GM23338 (cell line): ENCODE measurements around the gene POU6F1. TPM values are rescaled to one million over a fixed set of nuclear protein-coding genes. Genes with fewer than 3 reads are reported as not detected.
A peak's percentile ranks its signal among the peaks of the same experiment; 100 is the strongest.

Experiments used
- ATAC-seq: fragments of 200-7000 bp; cut with Tn5 transposase; 3 replicates; pipeline ENCODE4 v1.9.1; 2020
- DNase-seq: peaks from one replicate; pipeline ENCODE4 v3.0.0-alpha.2; 2015; ENCODE audit warnings: low spot score
- H2AFZ ChIP-seq: fragments of 200-600 bp; sonication (generic); 2 replicates; pipeline ENCODE4 v1.8.0; 2016; ENCODE audit warnings: antibody characterized with exemption, mild to moderate bottlenecking, moderate library complexity
- H3F3A ChIP-seq: fragments of 200-600 bp; sonication (generic); replicated peaks from 2 replicates; pipeline ENCODE4 v1.8.0; 2017; ENCODE audit warnings: antibody characterized with exemption, mixed run types, low read depth
- H3K27ac ChIP-seq: fragments of 200-600 bp; sonication (generic); 2 replicates; pipeline ENCODE4 v1.6.1; 2016; ENCODE audit warnings: low read depth
- H3K27me3 ChIP-seq: fragments of 200-600 bp; sonication (generic); 2 replicates; pipeline ENCODE4 v1.8.0; 2016; ENCODE audit warnings: mild to moderate bottlenecking, mixed run types, moderate library complexity; ENCODE audit not compliant: insufficient read depth
- H3K36me3 ChIP-seq: fragments of 200-600 bp; sonication (generic); 2 replicates; pipeline ENCODE4 v1.8.0; 2016; ENCODE audit warnings: mild to moderate bottlenecking; ENCODE audit not compliant: insufficient read depth
- H3K4me1 ChIP-seq: fragments of 200-600 bp; sonication (generic); 2 replicates; pipeline ENCODE4 v1.8.0; 2016; ENCODE audit warnings: mild to moderate bottlenecking, moderate library complexity; ENCODE audit not compliant: insufficient read depth
- H3K4me2 ChIP-seq: fragments of 200-600 bp; sonication (generic); 2 replicates; pipeline ENCODE4 v1.7.1; 2017; ENCODE audit warnings: mixed run types
- H3K4me3 ChIP-seq: fragments of 200-600 bp; sonication (generic); 2 replicates; pipeline ENCODE4 v1.6.1; 2016; ENCODE audit warnings: mixed run types
- H3K79me2 ChIP-seq: fragments of 200-600 bp; sonication (generic); replicated peaks from 2 replicates; pipeline ENCODE4 v1.8.0; 2017; ENCODE audit warnings: mild to moderate bottlenecking; ENCODE audit not compliant: insufficient read depth
- H3K9me2 ChIP-seq: fragments of 200-600 bp; sonication (generic); 2 replicates; pipeline ENCODE4 v1.8.0; 2017; ENCODE audit not compliant: insufficient read depth
- H4K20me1 ChIP-seq: fragments of 200-600 bp; sonication (generic); replicated peaks from 2 replicates; pipeline ENCODE4 v1.8.0; 2017; ENCODE audit warnings: mild to moderate bottlenecking; ENCODE audit not compliant: insufficient read depth
- H3K27ac Mint-ChIP-seq: 2 replicates; pipeline ENCODE4 v1.8.0; 2020; ENCODE audit warnings: inconsistent platforms, mild to moderate bottlenecking, moderate library complexity, mixed read lengths
- H3K27me3 Mint-ChIP-seq: 3 replicates; pipeline ENCODE4 v1.8.0; 2022; ENCODE audit warnings: low read depth, mild to moderate bottlenecking, moderate library complexity, mixed read lengths, inconsistent platforms; ENCODE audit not compliant: insufficient read depth, poor library complexity
- H3K36me3 Mint-ChIP-seq: 3 replicates; pipeline ENCODE4 v1.8.0; 2021; ENCODE audit warnings: low read depth, mild to moderate bottlenecking, inconsistent platforms, moderate library complexity, mixed read lengths
- H3K4me1 Mint-ChIP-seq: 3 replicates; pipeline ENCODE4 v1.8.0; 2020; ENCODE audit warnings: mild to moderate bottlenecking, inconsistent platforms, mixed read lengths
- H3K4me3 Mint-ChIP-seq: 3 replicates; pipeline ENCODE4 v1.8.0; 2021; ENCODE audit warnings: moderate library complexity, mild to moderate bottlenecking, inconsistent platforms, mixed read lengths
- H3K9me3 Mint-ChIP-seq: 3 replicates; pipeline ENCODE4 v1.8.0; 2020; ENCODE audit warnings: moderate library complexity, mild to moderate bottlenecking, inconsistent platforms, mixed read lengths
- CREB1 ChIP-seq: fragments of 250-450 bp; sonication (Bioruptor Pico); IDR thresholded peaks from 2 replicates; pipeline ENCODE4 v1.5.0; 2020; ENCODE audit warnings: low read depth, mild to moderate bottlenecking, moderate library complexity
- CTCF ChIP-seq, 2 experiments: fragments of 200-600 bp in 1 of 2; sonication (generic) in 1 of 2; conservative IDR thresholded peaks; 2 replicates each; pipeline versions ENCODE4 v1.5.1 to v1.6.1; 2016 to 2017; ENCODE audit warnings: antibody characterized with exemption in 2 of 2, low read depth in 2 of 2, mild to moderate bottlenecking in 2 of 2, moderate library complexity in 1 of 2
- ETS1 ChIP-seq: IDR thresholded peaks from 2 replicates; pipeline ENCODE4 v1.6.1; 2016; ENCODE audit warnings: antibody characterized with exemption
- EZH2 ChIP-seq: fragments of 200-600 bp; sonication (generic); IDR thresholded peaks from one replicate; pipeline ENCODE4 v1.8.0; 2017; ENCODE audit warnings: antibody characterized with exemption, mild to moderate bottlenecking, low read depth; ENCODE audit not compliant: unreplicated experiment
- EZH2phosphoT487 ChIP-seq: fragments of 200-600 bp; sonication (generic); IDR thresholded peaks from one replicate; pipeline ENCODE4 v1.8.1; 2018; ENCODE audit warnings: antibody characterized with exemption; ENCODE audit not compliant: unreplicated experiment
- JUNB ChIP-seq: IDR thresholded peaks from one replicate; pipeline ENCODE4 v1.6.1; 2016; ENCODE audit warnings: antibody characterized with exemption; ENCODE audit not compliant: unreplicated experiment
- NANOG ChIP-seq: IDR thresholded peaks from 2 replicates; pipeline ENCODE4 v1.6.1; 2016; ENCODE audit warnings: antibody characterized with exemption, borderline replicate concordance
- POLR2AphosphoS5 ChIP-seq: IDR thresholded peaks from 2 replicates; pipeline ENCODE4 v1.6.1; 2016; ENCODE audit warnings: antibody characterized with exemption, low read depth
- REST ChIP-seq: IDR thresholded peaks from one replicate; pipeline ENCODE4 v1.6.1; 2018; ENCODE audit warnings: antibody characterized with exemption; ENCODE audit not compliant: unreplicated experiment
- STAT1 ChIP-seq: IDR thresholded peaks from one replicate; pipeline ENCODE4 v1.6.1; 2016; ENCODE audit warnings: antibody characterized with exemption; ENCODE audit not compliant: unreplicated experiment
- ZNF114 ChIP-seq: fragments of 250-450 bp; sonication (Bioruptor Pico); IDR thresholded peaks from 2 replicates; pipeline ENCODE4 v1.5.0; 2020; ENCODE audit warnings: mild to moderate bottlenecking, moderate library complexity
- ZNF331 ChIP-seq: fragments of 250-450 bp; sonication (Bioruptor Pico); IDR thresholded peaks from 2 replicates; pipeline ENCODE4 v1.5.0; 2020; ENCODE audit warnings: low read depth, mild to moderate bottlenecking, moderate library complexity
- ZNF462 ChIP-seq: fragments of 250-450 bp; sonication (Bioruptor Pico); IDR thresholded peaks from 2 replicates; pipeline ENCODE4 v1.5.0; 2020; ENCODE audit warnings: mild to moderate bottlenecking, moderate library complexity
- polyA plus RNA-seq: library from polyadenylated mRNA; unstranded; fragments of >200 nt; fragmentation: Nextera tagmentation; extraction: Ambion mirVana; gene quantifications from 2 replicates; pipeline ENCODE4 v1.2.1, GENCODE V29; 2016
- total RNA-seq: library from RNA; depleted of rRNA; stranded (reverse); fragments of >200 nt; shearing (Covaris generic); gene quantifications from 2 replicates; pipeline ENCODE4 v1.2.3, GENCODE V29; 2014

POU6F1 gene
- total and polyA plus RNA-seq, 2 experiments from 2014 or later: 3.0 to 4.0 TPM

- peaks cover 17% of the 10 kb centered on the region for H3K4me1 Mint-ChIP-seq
- H3K79me2 ChIP-seq: peaks cover 16% of the 10 kb centered on the region; the same call in 1 of the 2 replicates
- H2AFZ ChIP-seq: no peak overlapping the region
- peaks cover 2% of the 10 kb centered on the region for H3K27me3 Mint-ChIP-seq
- peak overlapping the region; percentile 86 for H3K4me2 ChIP-seq
- H3K36me3 ChIP-seq: no peaks in the 10 kb centered on the region
- no peaks in the 10 kb centered on the region for H4K20me1 ChIP-seq
- TF ChIP-seq EZH2phosphoT487: no peak
- no peak for TF ChIP-seq STAT1
- no peak for TF ChIP-seq REST
- no peak for TF ChIP-seq JUNB
- no peak for TF ChIP-seq ZNF462 (CRISPR knock-in tag)
- TF ChIP-seq ETS1: no peak
- no peak for TF ChIP-seq CREB1 (CRISPR knock-in tag)
- no peak for TF ChIP-seq EZH2
- no peak for TF ChIP-seq ZNF331 (CRISPR knock-in tag)
- no peak for TF ChIP-seq ZNF114
- TF ChIP-seq NANOG: no peak
- no peak for TF ChIP-seq CTCF (conservative IDR thresholded peaks at IDR 0.05; ENCODE audit: low read depth in 2 of 2)
- TF ChIP-seq POLR2AphosphoS5: no peak
- peak overlapping the region; percentile 95 for H3K27ac ChIP-seq
- no peaks in the 10 kb centered on the region for H3K9me2 ChIP-seq
- H3K27me3 ChIP-seq: no peaks in the 10 kb centered on the region
- peak overlapping the region; percentile 63 for H3K4me3 ChIP-seq
- H3K9me3 Mint-ChIP-seq: no peaks in the 10 kb centered on the region
- H3K4me1 ChIP-seq: peaks cover 22% of the 10 kb centered on the region
- no peaks in the 10 kb centered on the region for H3K36me3 Mint-ChIP-seq
- ATAC-seq (no peak), DNase-seq (no peak)
- peak overlapping the region; percentile 75 for H3K4me3 Mint-ChIP-seq
- peaks cover 18% of the 10 kb centered on the region; the same call in 1 of the 2 replicates for H3F3A ChIP-seq
- no peak overlapping the region for H3K27ac Mint-ChIP-seq
These were observed 1.5 kb upstream of the POU6F1 start for GRCh38 chr12:51219322-51219721.
